Suppressor macrophage (primary cell): ENCODE results near the gene CMIP.
A peak's percentile ranks its signal among the peaks of the same experiment; 100 is the strongest.

ENCODE experiments used
- DNase-seq, 4 experiments: peaks; one replicate each; pipeline ENCODE4 v3.0.0-alpha.2; 2020 to 2022

Gene CMIP

DNA sequence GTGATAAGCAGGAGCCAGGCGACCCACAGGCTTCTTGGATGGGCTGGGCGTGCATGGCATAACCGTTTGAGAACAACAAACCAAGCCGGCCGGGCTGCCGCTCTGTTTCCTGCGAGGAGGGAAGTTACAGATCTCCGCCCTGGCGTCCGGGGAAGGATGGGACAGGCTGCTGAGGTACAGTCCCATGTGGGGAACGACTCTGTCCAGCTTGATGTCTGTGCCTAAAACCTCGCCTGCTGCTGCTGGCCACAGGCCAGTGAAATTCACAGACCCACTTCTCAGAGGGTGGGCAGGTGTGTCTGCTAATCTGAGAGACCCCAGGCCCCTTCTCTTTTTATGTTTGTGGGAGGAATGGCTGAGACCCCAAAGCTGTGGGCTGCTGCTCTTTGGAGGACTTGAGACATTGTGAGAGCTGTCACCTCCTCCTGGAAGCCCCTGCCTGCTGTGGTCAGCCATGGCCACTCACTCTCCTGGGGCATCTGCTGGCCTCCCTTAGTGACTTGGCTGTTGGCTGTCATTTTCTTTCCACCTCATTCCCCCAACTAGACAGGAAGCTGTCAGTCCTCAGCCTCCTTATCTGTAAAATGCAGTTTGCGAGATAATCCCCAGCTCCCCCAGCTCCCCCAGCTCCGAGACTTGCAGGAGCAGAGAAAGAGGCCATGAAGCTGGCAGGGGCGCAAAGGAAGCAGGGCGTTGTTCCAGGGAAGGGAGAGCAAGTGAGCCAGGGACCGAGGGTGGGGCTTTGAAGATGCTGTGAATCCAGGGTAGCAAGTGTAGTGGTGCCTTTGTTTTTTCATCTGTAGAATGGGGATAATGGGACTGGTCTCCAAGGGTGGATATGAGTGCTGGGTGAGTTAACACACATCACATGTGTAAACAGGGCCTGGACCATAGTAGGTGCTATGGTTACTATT lies 51.0 kb downstream of the CMIP start:
- peak; percentile 64 to 79 (median 74) for DNase-seq

DNA sequence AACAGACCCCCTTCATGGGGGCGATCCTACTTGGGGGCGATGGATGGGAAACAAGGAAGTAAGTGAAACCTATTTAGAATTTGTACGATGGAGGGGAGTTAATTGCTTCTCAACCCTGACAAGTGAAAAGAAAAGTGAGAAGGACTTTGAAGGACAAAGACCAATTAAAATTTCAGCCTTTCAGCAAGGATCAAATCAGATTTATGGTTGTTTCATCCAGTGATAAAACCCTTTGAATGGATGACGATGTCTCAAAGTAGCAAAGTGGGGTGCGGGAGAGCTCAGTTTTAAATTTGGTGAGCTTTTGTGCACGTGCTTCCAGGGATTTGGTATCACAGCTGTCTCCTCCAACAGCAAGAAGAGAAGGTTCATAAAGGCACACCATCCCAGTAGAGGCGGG lies 51.7 kb downstream of the CMIP start:
- DNase-seq, result no peak

DNA sequence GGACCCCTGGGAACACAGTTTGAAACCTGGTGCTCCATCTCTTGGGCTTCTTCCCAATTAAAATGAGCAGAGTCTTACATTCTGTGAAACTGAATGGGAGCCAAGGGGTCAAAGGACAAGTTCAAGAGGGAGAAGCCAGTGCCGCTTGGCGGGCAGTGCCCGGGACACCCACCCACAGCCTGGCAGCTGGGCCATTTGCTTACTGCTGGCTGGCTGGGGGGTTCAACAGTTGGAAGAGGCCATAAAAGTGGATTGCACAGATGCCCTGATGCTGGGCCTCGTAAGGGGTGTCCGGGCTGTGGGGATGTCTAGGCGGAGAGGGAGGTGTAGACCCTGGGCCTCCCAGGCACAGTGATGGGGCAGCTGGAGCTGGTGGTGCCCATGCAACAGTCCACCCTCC lies 52.1 kb downstream of the CMIP start:
- no peak for DNase-seq

DNA sequence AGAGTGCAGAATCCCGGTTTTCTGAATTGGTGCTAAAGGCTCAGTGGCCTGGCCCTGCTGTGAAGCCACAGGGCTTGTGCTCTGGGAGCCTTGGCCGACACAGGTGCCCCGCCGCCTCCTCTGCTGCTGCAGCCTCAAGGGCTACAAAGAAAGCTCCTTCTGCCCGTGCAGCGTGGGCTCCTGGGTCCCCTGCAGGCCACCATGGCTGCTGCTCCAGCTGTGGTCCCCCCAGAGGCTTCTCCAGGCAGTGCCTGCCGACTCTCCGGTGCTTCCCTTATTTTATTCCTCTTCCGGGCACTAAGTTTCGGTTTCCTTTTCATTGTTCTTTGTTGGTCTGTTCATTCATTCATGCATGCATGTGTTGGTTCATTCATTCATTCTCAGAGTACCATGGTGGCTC lies 53.1 kb downstream of the CMIP start:
- DNase-seq, result peak; percentile 70 to 87 (median 84)

DNA sequence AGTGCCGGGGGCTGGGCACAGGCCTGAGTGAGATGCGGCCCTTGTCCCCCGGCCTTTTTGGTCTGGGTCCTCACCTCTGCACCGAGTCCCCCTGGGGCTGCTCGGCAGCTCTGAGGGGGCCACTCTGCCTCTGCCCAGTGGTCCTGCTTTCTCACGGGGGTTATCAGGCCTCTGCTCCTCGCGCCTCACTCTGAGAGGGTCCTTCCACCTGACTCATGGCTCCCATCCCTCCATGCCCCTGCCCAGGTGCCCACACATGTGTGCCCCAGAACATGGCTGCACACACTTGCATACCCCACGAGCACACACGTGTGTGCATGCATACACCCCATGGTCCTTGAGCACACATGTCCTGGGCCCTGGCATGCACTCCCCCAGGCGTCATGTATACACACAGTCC lies 53.7 kb downstream of the CMIP start:
- DNase-seq, result no peak

DNA sequence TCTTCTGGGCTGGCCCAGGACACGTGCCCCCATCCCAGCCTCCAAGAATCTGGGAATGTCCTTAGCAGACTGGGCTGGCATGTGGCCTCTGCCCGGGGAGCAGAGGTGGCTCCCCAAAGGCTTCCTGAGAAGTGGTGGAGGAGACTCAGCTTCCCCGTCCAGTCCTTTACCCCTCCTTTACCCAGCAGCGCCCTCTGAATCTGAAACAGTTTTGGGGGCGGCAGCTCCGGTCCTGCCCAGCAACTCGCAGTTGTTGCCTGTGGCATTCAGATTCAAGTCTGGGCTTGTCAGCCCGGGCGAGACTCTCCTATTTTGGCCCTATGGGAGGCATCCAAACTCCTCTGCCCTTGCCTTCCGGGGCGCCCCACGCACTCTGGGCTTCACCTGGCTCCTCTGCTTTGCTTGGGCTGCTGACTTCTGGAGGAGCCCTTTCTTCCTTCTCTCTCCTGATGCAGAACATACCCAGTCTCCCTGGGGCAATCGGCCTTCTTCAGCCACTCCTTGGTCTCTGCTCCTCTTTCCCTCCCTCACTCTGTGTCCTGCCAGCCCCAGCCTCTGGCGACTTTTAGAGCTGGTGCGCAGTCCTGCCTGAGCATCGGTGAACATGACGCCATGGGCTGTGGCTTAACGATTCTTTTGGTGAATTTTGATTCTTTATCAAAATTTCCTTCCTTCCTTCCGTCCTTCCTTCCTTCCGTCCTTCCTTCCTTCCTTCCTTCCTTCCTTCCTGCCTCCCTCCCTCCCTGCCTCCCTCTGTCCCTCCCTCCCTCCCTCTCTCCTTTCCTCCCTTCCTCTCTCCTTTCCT lies 55.2 kb downstream of the CMIP start:
- no peak for DNase-seq

DNA sequence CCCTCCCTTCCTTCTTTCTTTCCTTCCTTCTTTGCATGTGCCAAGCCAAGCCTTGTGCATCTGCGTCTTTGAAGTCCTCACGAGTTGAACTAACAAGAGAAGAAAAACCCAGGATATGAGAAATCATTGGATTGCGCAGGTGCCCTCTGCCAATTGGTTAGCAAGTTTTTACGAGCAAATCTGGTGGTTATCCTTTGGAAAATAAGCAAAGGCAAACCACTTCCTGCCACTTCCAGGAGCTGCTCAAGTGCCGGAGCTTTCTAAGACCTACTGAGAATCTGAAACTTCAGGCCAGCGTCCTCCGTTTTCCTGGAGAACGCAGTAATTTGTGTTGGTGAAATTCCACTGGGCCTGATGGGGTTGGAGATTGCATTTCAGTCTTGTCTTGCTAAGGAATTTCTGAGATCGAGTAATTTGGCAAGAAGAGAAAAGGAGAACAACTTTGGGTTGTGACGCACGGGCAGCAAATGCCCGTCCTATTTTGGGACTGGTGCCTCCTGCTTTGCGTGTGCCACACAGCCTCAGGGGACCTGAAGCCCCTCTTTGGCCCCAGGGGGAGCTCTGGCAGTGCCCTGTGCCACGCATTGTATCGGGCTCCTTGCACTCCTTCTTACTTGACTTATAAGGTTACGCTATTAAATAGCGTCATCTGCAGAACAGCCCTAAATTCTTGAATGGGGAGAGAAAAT lies 56.4 kb downstream of the CMIP start:
- peak; percentile 83 to 92 (median 86) for DNase-seq

DNA sequence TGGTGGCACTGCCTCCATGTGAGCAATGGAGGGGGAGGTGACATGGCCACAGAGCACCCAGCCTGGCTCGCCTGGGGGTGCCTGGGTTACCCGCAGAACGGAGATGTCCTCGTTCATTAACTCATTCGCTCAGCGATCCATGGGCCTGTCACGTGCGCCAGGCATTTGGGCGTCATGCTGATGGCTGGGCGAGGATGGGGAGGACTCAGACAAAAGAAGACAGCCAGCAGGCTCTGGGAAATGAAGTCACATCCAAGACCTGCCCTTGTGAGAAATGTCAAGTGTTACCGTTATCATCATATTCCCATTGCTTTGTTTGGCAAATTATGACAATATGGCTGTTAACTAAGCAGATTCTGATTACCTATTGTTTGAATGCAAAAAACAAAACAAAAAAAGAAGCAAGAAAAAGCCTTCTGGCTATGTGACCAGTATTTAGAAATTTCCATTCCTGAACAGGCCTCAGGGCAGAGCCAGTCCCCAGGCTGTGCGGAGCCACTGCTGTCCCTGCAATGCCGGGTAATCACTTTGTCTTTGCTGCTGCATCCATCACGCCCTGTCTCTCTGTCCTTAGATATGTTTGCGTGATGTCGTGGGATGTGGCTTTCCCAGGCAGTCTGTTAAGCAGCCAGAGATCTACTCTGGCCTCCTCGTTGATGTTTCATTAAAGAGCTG lies 57.9 kb downstream of the CMIP start:
- DNase-seq, result no peak

DNA sequence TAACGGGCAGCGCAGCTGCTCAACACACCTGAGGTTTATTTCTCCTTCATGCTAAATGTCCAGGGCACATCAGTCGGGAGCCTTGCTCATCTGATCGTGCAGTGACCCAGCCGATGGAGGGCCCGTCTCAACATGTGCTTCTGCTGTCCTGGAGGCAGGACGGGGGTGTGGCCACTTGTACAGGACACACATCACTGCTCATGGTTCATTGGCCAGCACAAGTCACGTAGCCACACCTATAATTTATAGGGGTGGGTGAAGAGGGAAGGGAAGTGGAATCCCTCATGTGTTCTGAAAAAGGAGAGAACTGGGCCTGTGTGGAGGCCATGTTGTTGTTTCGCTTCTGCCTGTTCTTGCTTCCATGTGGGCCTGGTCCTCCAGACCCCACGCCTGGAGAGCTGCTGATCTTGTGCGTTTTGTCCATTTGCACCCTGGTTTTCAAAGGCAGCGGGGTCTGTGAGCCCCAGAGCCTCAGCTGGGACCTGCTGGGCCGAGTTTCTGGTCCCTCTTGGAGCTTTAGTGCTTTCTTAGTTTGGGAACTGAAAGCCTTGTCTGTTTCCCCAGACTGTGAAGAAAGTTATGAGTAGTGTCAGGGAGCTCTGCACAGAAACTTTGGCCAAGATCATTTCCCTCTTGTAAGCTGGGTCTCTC lies 60.5 kb downstream of the CMIP start:
- DNase-seq, result peak; percentile 63 to 84 (median 68)

DNA sequence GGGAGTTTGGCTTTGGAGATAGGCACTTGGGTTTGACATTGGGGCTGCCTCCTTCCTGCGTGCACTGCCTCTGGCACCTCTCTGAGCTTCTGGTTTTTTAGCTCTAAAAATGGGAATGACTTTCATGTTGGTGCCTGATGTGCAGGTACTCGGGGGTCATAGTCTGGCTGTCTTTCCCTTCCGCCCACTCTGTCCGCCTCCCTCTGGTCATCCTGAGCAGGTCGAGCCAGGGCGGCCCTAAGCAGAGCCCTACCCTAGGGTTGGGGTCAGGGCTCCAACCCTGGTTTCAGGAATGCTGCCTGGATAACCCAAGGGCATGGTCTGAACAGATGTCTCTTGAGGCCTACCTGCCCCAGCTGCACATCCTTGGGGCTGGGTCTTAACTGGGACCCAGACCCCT lies 64.8 kb downstream of the CMIP start:
- no peak for DNase-seq

DNA sequence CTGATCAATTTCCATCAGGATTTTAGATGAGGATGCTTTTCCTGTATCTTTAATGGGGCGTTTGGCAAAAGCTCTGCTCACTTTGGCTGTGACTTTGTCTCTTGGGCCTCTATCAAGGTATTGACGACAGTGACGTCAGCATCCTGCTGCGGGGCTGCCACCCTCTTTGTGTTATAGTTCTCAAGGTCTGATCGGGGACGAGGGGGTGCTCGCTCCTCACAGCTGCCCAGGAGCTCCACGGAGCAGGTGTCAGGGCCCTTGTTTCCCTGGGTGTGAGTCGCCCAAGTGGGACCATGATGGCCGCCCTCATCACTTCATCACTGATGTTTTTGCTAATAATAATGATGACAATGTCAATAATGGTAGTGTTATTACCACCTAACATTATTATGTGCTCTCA lies 65.4 kb downstream of the CMIP start:
- DNase-seq, result no peak

DNA sequence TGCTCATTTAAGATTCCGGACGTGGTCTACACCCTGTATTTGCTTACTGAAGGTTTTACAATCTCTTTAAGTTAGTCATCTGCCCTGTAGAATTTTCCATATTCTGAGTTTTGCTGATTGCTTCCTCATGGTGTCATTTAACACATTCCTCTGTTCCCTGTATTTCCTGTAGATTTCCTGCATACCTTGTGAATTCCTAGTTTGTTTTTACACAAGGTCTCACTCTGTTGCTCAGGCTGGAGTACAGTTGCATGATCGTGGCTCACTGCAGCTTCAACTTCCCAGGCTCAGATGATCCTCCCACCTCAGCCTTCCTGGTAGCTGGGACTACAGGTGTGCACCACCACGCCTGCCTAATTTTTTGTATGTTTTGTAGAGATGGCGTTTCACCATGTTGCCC lies 66.8 kb downstream of the CMIP start:
- no peak for DNase-seq

DNA sequence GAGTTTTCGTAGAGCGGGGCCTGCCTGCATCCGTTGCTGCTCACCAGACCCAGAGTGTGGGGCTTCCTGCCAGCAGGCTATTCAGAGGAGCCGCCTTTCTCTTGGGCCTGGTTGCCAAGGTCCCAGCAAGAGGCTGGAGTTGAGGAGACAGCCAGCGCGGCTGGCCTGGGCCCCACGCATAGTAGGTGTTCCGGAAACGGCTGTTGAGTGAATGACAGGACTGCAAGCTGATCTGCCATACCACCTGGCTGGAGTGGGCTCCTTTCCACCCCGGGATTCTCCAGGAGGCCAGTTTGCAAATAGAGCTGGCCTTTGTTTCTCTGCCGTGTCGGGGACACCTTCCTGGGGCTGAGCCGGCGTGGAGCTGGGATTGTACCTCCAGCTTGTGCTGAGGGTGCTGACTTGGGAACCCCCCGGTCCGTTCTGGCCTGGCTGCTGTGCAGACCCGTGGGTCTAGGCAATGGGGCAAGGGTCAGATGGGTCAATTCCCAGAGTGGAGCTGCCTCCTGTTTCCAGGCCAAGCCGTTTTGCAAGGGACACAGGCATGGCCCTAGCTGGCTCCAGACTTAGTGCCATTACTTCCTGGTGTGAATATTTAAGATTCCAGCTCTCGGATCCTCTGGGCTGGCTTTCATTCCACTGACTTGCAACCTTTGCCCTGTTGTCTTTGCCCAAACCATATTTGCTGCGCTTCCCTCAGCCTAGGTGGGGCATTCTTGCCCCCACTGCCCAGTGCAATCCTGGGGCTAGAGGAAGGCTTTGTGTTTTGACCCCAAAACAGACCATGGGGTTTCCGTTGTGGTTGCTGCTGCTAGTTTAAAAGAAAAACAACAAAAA lies 68.8 kb downstream of the CMIP start:
- DNase-seq, result no peak

DNA sequence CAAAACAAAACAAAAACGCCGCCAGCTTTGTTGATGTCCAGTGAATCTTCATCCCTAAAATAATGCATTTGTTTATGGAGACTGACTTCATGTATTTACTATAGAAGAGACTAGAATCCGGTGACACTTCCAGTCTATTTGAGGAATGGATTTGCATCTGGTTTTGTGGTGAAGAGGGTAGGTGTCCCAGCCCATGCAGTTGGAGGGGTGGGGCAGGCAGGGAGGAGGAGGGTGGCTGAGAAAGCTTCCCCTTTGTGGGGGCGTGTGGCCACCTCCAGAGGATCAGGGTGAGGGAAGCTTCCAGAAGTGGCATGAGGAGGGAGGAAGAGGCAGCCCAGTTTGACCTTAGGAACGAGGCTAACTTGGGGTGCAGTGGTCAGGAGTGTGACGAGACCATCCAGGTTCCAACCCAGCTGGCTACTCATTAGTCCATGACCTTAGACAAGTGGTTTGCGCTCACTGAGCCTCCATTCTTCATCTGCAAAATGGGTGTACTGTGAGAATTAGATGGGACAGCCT lies 69.5 kb downstream of the CMIP start:
- peak; percentile 69 to 86 (median 84) for DNase-seq

DNA sequence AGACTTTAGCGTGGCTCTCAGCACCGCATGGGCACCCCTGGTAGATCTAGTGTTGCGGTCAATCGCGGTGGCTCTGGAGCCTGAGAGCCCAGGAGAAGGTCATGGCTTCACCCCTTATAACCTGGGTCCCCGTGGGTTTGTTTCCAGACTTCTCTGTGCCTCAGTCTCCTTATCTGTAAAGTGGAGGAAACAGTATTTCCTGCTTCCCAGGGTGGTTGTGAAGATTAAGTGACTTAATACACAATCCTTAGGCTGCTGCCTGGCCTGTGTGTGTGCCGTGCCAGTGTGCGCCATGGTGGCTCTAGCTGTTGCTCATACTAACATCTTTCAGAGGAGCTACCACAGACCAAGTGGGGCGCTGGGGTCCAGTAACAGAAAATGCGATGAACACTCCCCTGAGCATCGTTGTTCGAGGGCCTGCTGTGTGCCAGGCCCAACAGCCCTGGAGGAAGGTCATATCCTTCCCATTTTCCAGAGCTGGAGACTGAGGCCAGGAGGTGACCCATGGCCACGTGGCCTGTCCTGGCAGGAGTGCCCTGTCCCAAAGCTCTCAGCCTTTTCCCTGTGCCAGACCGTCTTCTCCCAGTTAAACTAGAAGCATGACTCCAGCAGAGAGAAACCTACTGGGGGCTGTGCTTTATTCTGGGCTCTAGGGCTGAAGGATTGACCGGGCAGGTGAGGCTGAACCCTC lies 70.1 kb downstream of the CMIP start:
- no peak for DNase-seq

DNA sequence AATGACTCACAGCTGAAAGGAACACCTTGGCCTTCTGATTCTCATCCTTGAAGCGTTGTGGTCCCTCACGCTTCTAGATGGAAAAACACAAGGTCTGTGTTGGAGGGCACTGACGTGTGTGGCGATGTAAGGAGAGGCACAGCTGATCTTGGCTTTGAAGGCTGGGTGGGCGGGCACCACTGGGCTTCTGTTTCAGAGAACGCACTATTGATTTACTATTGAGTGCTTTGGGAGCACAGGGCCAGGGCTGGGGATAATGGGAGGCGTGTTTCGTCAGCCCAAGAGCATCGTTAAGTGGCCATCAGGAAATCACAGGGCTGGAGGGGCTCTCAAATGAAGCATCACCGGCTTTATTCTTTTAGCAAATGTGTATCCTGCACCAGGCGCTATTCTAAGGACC lies 70.7 kb downstream of the CMIP start:
- DNase-seq, result no peak

DNA sequence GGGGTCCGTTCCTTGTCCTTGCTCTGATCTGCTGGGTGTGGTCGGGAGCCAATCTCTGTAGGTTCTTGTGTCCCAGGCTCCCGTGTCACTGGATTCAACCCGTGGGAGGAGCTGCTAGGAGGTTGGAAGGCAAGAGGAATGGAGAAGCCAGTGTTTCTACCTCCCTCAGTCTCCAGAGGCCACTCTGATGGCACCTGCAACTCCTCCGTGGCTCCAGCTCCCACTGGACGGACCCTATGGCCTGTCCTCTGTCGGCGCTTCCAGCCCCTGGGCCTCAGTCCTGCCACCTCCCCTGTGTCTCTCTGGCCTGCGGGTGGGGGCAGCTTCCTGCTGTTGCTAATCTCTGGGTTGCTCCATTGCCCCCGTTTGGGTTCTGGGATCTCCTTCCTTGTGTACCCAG lies 71.1 kb downstream of the CMIP start:
- no peak for DNase-seq

DNA sequence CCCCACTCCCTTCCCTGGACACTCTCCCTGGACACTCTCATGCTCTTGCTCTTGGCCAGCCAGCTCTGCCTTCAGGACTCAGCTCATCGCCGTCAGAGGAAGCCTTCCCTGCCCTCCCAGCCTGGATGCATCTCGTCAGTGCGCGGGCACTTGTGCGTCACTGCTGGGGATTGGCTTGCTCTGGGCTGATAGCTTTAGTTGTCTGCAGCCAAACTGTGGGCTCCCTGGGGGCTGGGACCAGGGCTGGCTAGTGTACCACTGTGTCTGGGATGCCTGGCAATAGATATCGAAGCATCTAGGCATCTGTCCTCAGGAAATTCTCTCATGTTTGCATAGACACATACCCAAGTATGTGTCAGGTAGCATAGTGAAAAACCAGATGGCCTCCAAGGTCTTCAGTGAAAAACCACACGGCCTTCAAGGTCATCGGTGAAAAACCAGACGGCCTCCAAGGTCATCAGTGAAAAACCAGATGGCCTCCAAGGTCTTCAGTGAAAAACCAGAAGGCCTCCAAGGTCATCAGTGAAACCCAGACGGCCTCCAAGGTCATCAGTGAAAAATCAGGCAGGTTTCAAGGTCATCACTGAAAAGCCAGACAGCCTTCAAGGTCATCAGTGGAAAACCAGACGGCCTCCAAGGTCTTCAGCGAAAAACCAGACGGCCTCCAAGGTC lies 72.0 kb downstream of the CMIP start:
- no peak for DNase-seq

DNA sequence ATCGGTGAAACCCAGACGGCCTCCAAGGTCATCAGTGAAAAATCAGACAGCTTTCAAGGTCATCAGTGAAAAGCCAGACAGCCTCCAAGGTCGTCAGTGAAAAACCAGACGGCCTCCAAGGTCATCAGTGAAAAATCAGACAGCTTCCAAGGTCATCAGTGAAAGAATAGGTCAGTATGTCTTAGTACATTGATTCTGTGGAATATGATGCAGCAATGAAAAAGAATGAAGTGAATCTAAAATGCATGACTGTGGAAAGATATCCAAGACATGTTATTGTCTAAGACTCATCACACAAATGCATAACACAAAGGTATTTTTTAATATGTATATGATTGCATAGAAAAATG lies 72.5 kb downstream of the CMIP start:
- no peak for DNase-seq
